Upper lobe of right lung (tissue), 1 donor: Measurements from ENCODE around the gene FOXN3. TPM values are rescaled to one million over a fixed set of nuclear protein-coding genes. Genes with fewer than 3 reads are reported as not detected.
A peak's percentile ranks its signal among the peaks of the same experiment; 100 is the strongest.

Source experiments
- ATAC-seq: fragments of 200-7000 bp; cut with Tn5 transposase; one replicate; pipeline ENCODE4 v1.9.1; 2020; ENCODE audit warnings: mild to moderate bottlenecking, moderate library complexity
- DNase-seq: peaks from one replicate; pipeline ENCODE4 v3.0.0-alpha.2; 2020
- H3K27ac ChIP-seq: fragments of 200-600 bp; one replicate; pipeline ENCODE4 v1.8.0; 2022
- H3K27me3 ChIP-seq: fragments of 200-600 bp; one replicate; pipeline ENCODE4 v1.8.0; 2022; ENCODE audit warnings: mild to moderate bottlenecking
- H3K36me3 ChIP-seq: fragments of 200-600 bp; one replicate; pipeline ENCODE4 v1.8.0; 2022
- H3K4me1 ChIP-seq: fragments of 200-600 bp; one replicate; pipeline ENCODE4 v1.8.0; 2022
- H3K4me3 ChIP-seq: fragments of 200-600 bp; one replicate; pipeline ENCODE4 v1.8.0; 2022; ENCODE audit warnings: mild to moderate bottlenecking
- H3K9me3 ChIP-seq: fragments of 200-600 bp; one replicate; pipeline ENCODE4 v1.8.0; 2022
- CTCF ChIP-seq: fragments of 200-600 bp; IDR thresholded peaks from one replicate; pipeline ENCODE4 v1.8.0; 2022; ENCODE audit warnings: antibody characterized with exemption
- intact Hi-C: fragments of 100-400 bp; cut with DNase I; formaldehyde crosslinking; loops from one replicate; pipeline ENCODE4 v1.11.0; 2022
- total RNA-seq: library from RNA; stranded (reverse); fragmentation: NEBNext Ultra II Directional; extraction: Animal tissue kit (Norgen Biotek cat#: 25700); gene quantifications from one replicate; pipeline ENCODE4 v1.2.1, GENCODE V29; 2021
- donor health status: DM: no; HTN: yes; CAD: no; lungs with severe emphysema.

Gene FOXN3
- total RNA-seq, 1 donor from 2014 or later, result 103 TPM

GRCh38 chr14:89419973-89420482 is 3.0 kb upstream of the FOXN3 start:
- Histone ChIP-seq H3K27me3 (no peaks in the 10 kb centered on the region), H3K36me3 (no peaks in the 10 kb centered on the region), H3K4me3 (no peak overlapping the region), H3K9me3 (no peaks in the 10 kb centered on the region), H3K4me1 (peaks cover 11% of the 10 kb centered on the region), H3K27ac (no peak overlapping the region)
- intact Hi-C loops, result no loop called here
- TF ChIP-seq CTCF, result no peak
- DNase-seq (no peak), ATAC-seq (no peak)

GRCh38 chr14:89418976-89419375 is 1.9 kb upstream of the FOXN3 start:
- peak; percentile 5 for TF ChIP-seq CTCF
- Histone ChIP-seq H3K9me3 (no peaks in the 10 kb centered on the region), H3K4me3 (no peak overlapping the region), H3K36me3 (no peaks in the 10 kb centered on the region), H3K27ac (peak overlapping the region; percentile 92), H3K27me3 (no peaks in the 10 kb centered on the region), H3K4me1 (peaks cover 20% of the 10 kb centered on the region)
- peak; percentile 6 for DNase-seq
- no peak for ATAC-seq
- intact Hi-C loops, result no loop called here

- TF ChIP-seq CTCF, result no peak
- peaks cover 20% of the 10 kb centered on the region for H3K4me1 ChIP-seq
- H3K9me3 ChIP-seq, result no peaks in the 10 kb centered on the region
- H3K27me3 ChIP-seq, result no peaks in the 10 kb centered on the region
- peak overlapping the region; percentile 85 for H3K4me3 ChIP-seq
- peak overlapping the region; percentile 92 for H3K27ac ChIP-seq
- no peak for DNase-seq
- intact Hi-C loops, result no loop called here
- ATAC-seq, result no peak
- H3K36me3 ChIP-seq, result no peaks in the 10 kb centered on the region
Measured at GRCh38 chr14:89418452-89418851, 1.4 kb upstream of the FOXN3 start.

- TF ChIP-seq CTCF, result peak; percentile 48
- ATAC-seq (peak; percentile 57), DNase-seq (peak; percentile 86)
- no peaks in the 10 kb centered on the region for H3K9me3 ChIP-seq
- H3K4me1 ChIP-seq, result peaks cover 16% of the 10 kb centered on the region
- H3K27me3 ChIP-seq, result no peaks in the 10 kb centered on the region
- H3K4me3 ChIP-seq, result peak overlapping the region; percentile 85
- intact Hi-C loops, result no loop called here
- no peaks in the 10 kb centered on the region for H3K36me3 ChIP-seq
- H3K27ac ChIP-seq, result peak overlapping the region; percentile 92
Measured at GRCh38 chr14:89417465-89418225, 612 bp upstream of the FOXN3 start.

- Histone ChIP-seq H3K27ac (peak overlapping the region; percentile 94), H3K4me3 (peak overlapping the region; percentile 83), H3K4me1 (peaks cover 14% of the 10 kb centered on the region), H3K36me3 (peaks cover 8% of the 10 kb centered on the region), H3K9me3 (no peaks in the 10 kb centered on the region), H3K27me3 (no peaks in the 10 kb centered on the region)
- TF ChIP-seq CTCF, result no peak
- intact Hi-C loops, result no loop called here
- DNase-seq (peak; percentile 99), ATAC-seq (peak; percentile 85)
Measured at GRCh38 chr14:89416002-89416995, 734 bp downstream of the FOXN3 start.
